ENCODE measurements around the gene SDR42E2. TPM values are rescaled to one million over a fixed set of nuclear protein-coding genes. Genes with fewer than 3 reads are reported as not detected.

Gene SDR42E2
- total and polyA plus RNA-seq, 2 donors from 2014 or later, result not detected

GRCh38 chr16:22139732-22140131, 22.6 kb upstream of the SDR42E2 start:
- DNase-seq, result no peak
- no peaks in the 10 kb centered on the region for H3K4me1 ChIP-seq (ENCODE audit: control insufficient read depth in 2 of 3, insufficient read depth in 2 of 3, low read depth in 1 of 3, low read length in 3 of 3)
- H3K27ac ChIP-seq (ENCODE audit: low read depth in 2 of 2, low read length in 2 of 2), result no peak overlapping the region
- H3K36me3 ChIP-seq (ENCODE audit: control insufficient read depth in 2 of 3, insufficient read depth in 3 of 3, low read length in 3 of 3), result no peaks in the 10 kb centered on the region
- H3K27me3 ChIP-seq (ENCODE audit: control insufficient read depth, insufficient read depth, low read length), result no peaks in the 10 kb centered on the region
- no peaks in the 10 kb centered on the region for H3K9me3 ChIP-seq (ENCODE audit: control insufficient read depth in 2 of 3, insufficient read depth in 1 of 3, low read length in 3 of 3)
- no peak for FAIRE-seq
- no peak overlapping the region for H3K9ac ChIP-seq (ENCODE audit: low read length in 3 of 3)
- H3K4me3 ChIP-seq (ENCODE audit: low read length in 3 of 3), result no peak overlapping the region
- TF ChIP-seq CTCF (IDR thresholded peaks at IDR 0.05; ENCODE audit: borderline replicate concordance, extremely low read depth, insufficient read depth), result no peak
- intact Hi-C loops (cut with DNase I), result no loop called here

- TF ChIP-seq CTCF (IDR thresholded peaks at IDR 0.05; ENCODE audit: borderline replicate concordance, extremely low read depth, insufficient read depth), result no peak
- FAIRE-seq (no peak), DNase-seq (no peak)
- no peaks in the 10 kb centered on the region for H3K4me1 ChIP-seq (ENCODE audit: control insufficient read depth in 2 of 3, insufficient read depth in 2 of 3, low read depth in 1 of 3, low read length in 3 of 3)
- no peak overlapping the region for H3K27ac ChIP-seq (ENCODE audit: low read depth in 2 of 2, low read length in 2 of 2)
- H3K36me3 ChIP-seq (ENCODE audit: control insufficient read depth in 2 of 3, insufficient read depth in 3 of 3, low read length in 3 of 3), result no peaks in the 10 kb centered on the region
- H3K4me3 ChIP-seq (ENCODE audit: low read length in 3 of 3), result no peak overlapping the region
- intact Hi-C loops (cut with DNase I), result no loop called here
- no peak overlapping the region for H3K9ac ChIP-seq (ENCODE audit: low read length in 3 of 3)
- no peaks in the 10 kb centered on the region for H3K27me3 ChIP-seq (ENCODE audit: control insufficient read depth, insufficient read depth, low read length)
- H3K9me3 ChIP-seq (ENCODE audit: control insufficient read depth in 2 of 3, insufficient read depth in 1 of 3, low read length in 3 of 3), result no peaks in the 10 kb centered on the region
Observed at GRCh38 chr16:22141767-22142166, 20.5 kb upstream of the SDR42E2 start.

- TF ChIP-seq CTCF (IDR thresholded peaks at IDR 0.05; ENCODE audit: borderline replicate concordance, extremely low read depth, insufficient read depth), result no peak
- Histone ChIP-seq H3K27me3 (ENCODE audit: control insufficient read depth, insufficient read depth, low read length) (no peaks in the 10 kb centered on the region), H3K4me1 (ENCODE audit: control insufficient read depth in 2 of 3, insufficient read depth in 2 of 3, low read depth in 1 of 3, low read length in 3 of 3) (no peaks in the 10 kb centered on the region), H3K27ac (ENCODE audit: low read depth in 2 of 2, low read length in 2 of 2) (no peak overlapping the region), H3K9ac (ENCODE audit: low read length in 3 of 3) (no peak overlapping the region), H3K9me3 (ENCODE audit: control insufficient read depth in 2 of 3, insufficient read depth in 1 of 3, low read length in 3 of 3) (no peaks in the 10 kb centered on the region), H3K36me3 (ENCODE audit: control insufficient read depth in 2 of 3, insufficient read depth in 3 of 3, low read length in 3 of 3) (no peaks in the 10 kb centered on the region), H3K4me3 (ENCODE audit: low read length in 3 of 3) (no peak overlapping the region)
- intact Hi-C loops (cut with DNase I), result no loop called here
- FAIRE-seq (no peak), DNase-seq (no peak)
Observed at GRCh38 chr16:22144520-22144919, 17.8 kb upstream of the SDR42E2 start.

- Histone ChIP-seq H3K27me3 (ENCODE audit: control insufficient read depth, insufficient read depth, low read length) (no peaks in the 10 kb centered on the region), H3K27ac (ENCODE audit: low read depth in 2 of 2, low read length in 2 of 2) (no peak overlapping the region), H3K9ac (ENCODE audit: low read length in 3 of 3) (no peak overlapping the region), H3K36me3 (ENCODE audit: control insufficient read depth in 2 of 3, insufficient read depth in 3 of 3, low read length in 3 of 3) (no peaks in the 10 kb centered on the region), H3K9me3 (ENCODE audit: control insufficient read depth in 2 of 3, insufficient read depth in 1 of 3, low read length in 3 of 3) (no peaks in the 10 kb centered on the region), H3K4me1 (ENCODE audit: control insufficient read depth in 2 of 3, insufficient read depth in 2 of 3, low read depth in 1 of 3, low read length in 3 of 3) (no peaks in the 10 kb centered on the region), H3K4me3 (ENCODE audit: low read length in 3 of 3) (no peak overlapping the region)
- DNase-seq (no peak), FAIRE-seq (no peak)
- no peak for TF ChIP-seq CTCF (IDR thresholded peaks at IDR 0.05; ENCODE audit: borderline replicate concordance, extremely low read depth, insufficient read depth)
- intact Hi-C loops (cut with DNase I), result no loop called here
Observed at GRCh38 chr16:22147853-22148252, 14.5 kb upstream of the SDR42E2 start.

Data from kidney (tissue), 14 donors.